Activated T-cell treated with anti-CD3 and anti-CD28 coated beads, Interleukin-2, amount 50 U/mL, for 72 hours (primary cell): ENCODE measurements around the gene MARK4. TPM values are rescaled to one million over a fixed set of nuclear protein-coding genes. Genes with fewer than 3 reads are reported as not detected.
"Not testable (repeated sequence)": the region's sequence is repeated elsewhere in the genome, so short reads cannot be mapped to it uniquely, and the experiment has no call there.

Experiments used
- ATAC-seq, 2 donors: fragments of 150-1000 bp; cut with Tn5 transposase; replicated peaks in 1 of 2; 2 replicates each; pipeline ENCODE4 v1.10.0; 2021; ENCODE audit warnings: moderate library complexity in 2 of 2, mild to moderate bottlenecking in 1 of 2
- DNase-seq, 2 donors: peaks; one replicate each; pipeline ENCODE4 v3.0.0; 2021 to 2022; ENCODE audit warnings: mixed read lengths in 1 of 2
- H3K27ac Mint-ChIP-seq: one replicate; pipeline ENCODE4 v1.8.0; 2022; ENCODE audit warnings: mild to moderate bottlenecking, moderate library complexity, mixed read lengths
- H3K27me3 Mint-ChIP-seq: one replicate; pipeline ENCODE4 v1.8.0; 2022; ENCODE audit warnings: low read depth, mixed read lengths
- H3K36me3 Mint-ChIP-seq, 2 donors: one replicate each; pipeline ENCODE4 v1.8.0; 2022; ENCODE audit warnings: mixed read lengths in 2 of 2, mild to moderate bottlenecking in 1 of 2; ENCODE audit not compliant: insufficient read depth in 2 of 2
- H3K4me1 Mint-ChIP-seq: one replicate; pipeline ENCODE4 v1.8.0; 2022; ENCODE audit warnings: low read depth, mixed read lengths
- H3K4me3 Mint-ChIP-seq, 2 donors: one replicate each; pipeline ENCODE4 v1.8.0; 2022; ENCODE audit warnings: mild to moderate bottlenecking in 2 of 2, mixed read lengths in 2 of 2, moderate library complexity in 2 of 2
- H3K9me3 Mint-ChIP-seq, 2 donors: one replicate each; pipeline ENCODE4 v1.8.0; 2022; ENCODE audit warnings: mixed read lengths in 2 of 2
- total RNA-seq, 2 donors: library from RNA; stranded (reverse); gene quantifications; one replicate each; pipeline ENCODE4 v1.2.3, GENCODE V29; 2022

The MARK4 gene
- total RNA-seq, 2 donors from 2014 or later = 25.3 to 37.9 TPM

GRCh38 chr19:45222724-45223123, 28.3 kb upstream of the MARK4 start:
- H3K36me3 Mint-ChIP-seq = no peaks in the 10 kb centered on the region
- DNase-seq = no peak
- no peaks in the 10 kb centered on the region for H3K9me3 Mint-ChIP-seq
- no peak for ATAC-seq
- H3K27me3 Mint-ChIP-seq = peaks cover 36% of the 10 kb centered on the region
- no peaks in the 10 kb centered on the region for H3K4me1 Mint-ChIP-seq
- no peak overlapping the region for H3K27ac Mint-ChIP-seq
- no peak overlapping the region for H3K4me3 Mint-ChIP-seq

- H3K9me3 Mint-ChIP-seq = no peaks in the 10 kb centered on the region
Observed at GRCh38 chr19:45223879-45224278, 27.2 kb upstream of the MARK4 start.

GRCh38 chr19:45224645-45225044, 26.4 kb upstream of the MARK4 start:
- peaks cover 25% of the 10 kb centered on the region for H3K27me3 Mint-ChIP-seq
- no peak overlapping the region for H3K27ac Mint-ChIP-seq
- no peak overlapping the region for H3K4me3 Mint-ChIP-seq
- no peaks in the 10 kb centered on the region for H3K9me3 Mint-ChIP-seq
- no peaks in the 10 kb centered on the region for H3K4me1 Mint-ChIP-seq
- ATAC-seq (no peak), DNase-seq (no peak)
- no peaks in the 10 kb centered on the region for H3K36me3 Mint-ChIP-seq

More at GRCh38 chr19:45223879-45224278, 27.2 kb upstream of the MARK4 start:
- Mint-ChIP-seq H3K27me3 (peaks cover 25% of the 10 kb centered on the region), H3K4me3 (no peak overlapping the region), H3K4me1 (no peaks in the 10 kb centered on the region), H3K36me3 (no peaks in the 10 kb centered on the region), H3K27ac (no peak overlapping the region)
- ATAC-seq (no peak), DNase-seq (no peak)

GRCh38 chr19:45229056-45229455, 22.0 kb upstream of the MARK4 start:
- H3K27me3 Mint-ChIP-seq, H3K9me3 Mint-ChIP-seq, H3K4me1 Mint-ChIP-seq, ATAC-seq, DNase-seq, H3K36me3 Mint-ChIP-seq, H3K27ac Mint-ChIP-seq, H3K4me3 Mint-ChIP-seq: not testable (repeated sequence)

- no peak for DNase-seq
- H3K27ac Mint-ChIP-seq = no peak overlapping the region
- H3K27me3 Mint-ChIP-seq = peaks cover 31% of the 10 kb centered on the region
- no peak for ATAC-seq
- H3K4me3 Mint-ChIP-seq = no peak overlapping the region
- H3K4me1 Mint-ChIP-seq = no peaks in the 10 kb centered on the region
- peaks cover 0 to 2% of the 10 kb centered on the region in 2 donors for H3K36me3 Mint-ChIP-seq
- no peaks in the 10 kb centered on the region for H3K9me3 Mint-ChIP-seq
Observed at GRCh38 chr19:45231891-45232290, 19.2 kb upstream of the MARK4 start.

GRCh38 chr19:45234089-45234869, 16.8 kb upstream of the MARK4 start:
- DNase-seq (no peak), ATAC-seq (no peak)
- no peaks in the 10 kb centered on the region for H3K9me3 Mint-ChIP-seq

GRCh38 chr19:45235485-45235884, 15.6 kb upstream of the MARK4 start:
- no peak for ATAC-seq
- Mint-ChIP-seq H3K36me3 (peaks cover 0 to 2% of the 10 kb centered on the region in 2 donors), H3K9me3 (no peaks in the 10 kb centered on the region)

More at GRCh38 chr19:45234089-45234869, 16.8 kb upstream of the MARK4 start:
- Mint-ChIP-seq H3K27me3 (peaks cover 31% of the 10 kb centered on the region), H3K4me1 (no peaks in the 10 kb centered on the region), H3K36me3 (peaks cover 0 to 2% of the 10 kb centered on the region in 2 donors), H3K4me3 (no peak overlapping the region), H3K27ac (no peak overlapping the region)

GRCh38 chr19:45238556-45238955, 12.5 kb upstream of the MARK4 start:
- Mint-ChIP-seq H3K36me3 (peaks cover 0 to 1% of the 10 kb centered on the region in 2 donors), H3K27ac (no peak overlapping the region), H3K27me3 (peaks cover 26% of the 10 kb centered on the region), H3K4me1 (no peaks in the 10 kb centered on the region), H3K9me3 (no peaks in the 10 kb centered on the region), H3K4me3 (no peak overlapping the region)
- ATAC-seq (no peak), DNase-seq (no peak)

More at GRCh38 chr19:45235485-45235884, 15.6 kb upstream of the MARK4 start:
- Mint-ChIP-seq H3K4me3 (no peak overlapping the region), H3K27ac (no peak overlapping the region), H3K27me3 (peaks cover 31% of the 10 kb centered on the region), H3K4me1 (no peaks in the 10 kb centered on the region)
- no peak for DNase-seq

GRCh38 chr19:45243144-45243732, 7.8 kb upstream of the MARK4 start:
- ATAC-seq (no peak), DNase-seq (no peak)
- Mint-ChIP-seq H3K4me3 (no peak overlapping the region), H3K9me3 (no peaks in the 10 kb centered on the region), H3K4me1 (no peaks in the 10 kb centered on the region), H3K27ac (no peak overlapping the region), H3K27me3 (peaks cover 15% of the 10 kb centered on the region), H3K36me3 (no peaks in the 10 kb centered on the region)

GRCh38 chr19:45244133-45244794, 6.8 kb upstream of the MARK4 start:
- no peaks in the 10 kb centered on the region for H3K9me3 Mint-ChIP-seq
- peaks cover 10% of the 10 kb centered on the region for H3K4me1 Mint-ChIP-seq
- ATAC-seq = no peak
- H3K4me3 Mint-ChIP-seq = no peak overlapping the region
- H3K36me3 Mint-ChIP-seq = no peaks in the 10 kb centered on the region
- peaks cover 15% of the 10 kb centered on the region for H3K27me3 Mint-ChIP-seq
- no peak for DNase-seq
- H3K27ac Mint-ChIP-seq = no peak overlapping the region

- Mint-ChIP-seq H3K27me3 (peaks cover 15% of the 10 kb centered on the region), H3K9me3 (no peaks in the 10 kb centered on the region), H3K36me3 (no peaks in the 10 kb centered on the region), H3K4me3 (no peak within 1 kb of the TSS), H3K4me1 (peaks cover 15% of the 10 kb centered on the region), H3K27ac (no peak within 1 kb of the TSS)
- no peak for ATAC-seq
- no peak for DNase-seq
Observed at GRCh38 chr19:45245334-45245787, 5.7 kb upstream of the MARK4 start, which contains the start of gene EXOC3L2. TSS of gene EXOC3L2 (minus strand) at chr19:45245407. CDS start at chr19:45239045, 6,362 bp downstream.

GRCh38 chr19:45245826-45246225, 5.2 kb upstream of the MARK4 start:
- DNase-seq (no peak), ATAC-seq (no peak)
- H3K4me3 Mint-ChIP-seq = no peak overlapping the region
- no peak overlapping the region for H3K27ac Mint-ChIP-seq
- H3K4me1 Mint-ChIP-seq = peaks cover 20% of the 10 kb centered on the region
- H3K36me3 Mint-ChIP-seq = no peaks in the 10 kb centered on the region
- H3K27me3 Mint-ChIP-seq = peaks cover 15% of the 10 kb centered on the region
- H3K9me3 Mint-ChIP-seq = no peaks in the 10 kb centered on the region

- Mint-ChIP-seq H3K9me3 (no peaks in the 10 kb centered on the region), H3K36me3 (no peaks in the 10 kb centered on the region), H3K27ac (no peak overlapping the region), H3K4me3 (no peak overlapping the region), H3K27me3 (peaks cover 15% of the 10 kb centered on the region), H3K4me1 (peaks cover 25% of the 10 kb centered on the region)
- no peak for ATAC-seq
- DNase-seq = no peak
Observed at GRCh38 chr19:45247136-45247535, 3.9 kb upstream of the MARK4 start.
